Measurements from ENCODE around the gene FXYD5. TPM values are rescaled to one million over a fixed set of nuclear protein-coding genes. Genes with fewer than 3 reads are reported as not detected.

The FXYD5 gene
- polyA plus RNA-seq, 1 donor from 2014 or later = not detected

DNA sequence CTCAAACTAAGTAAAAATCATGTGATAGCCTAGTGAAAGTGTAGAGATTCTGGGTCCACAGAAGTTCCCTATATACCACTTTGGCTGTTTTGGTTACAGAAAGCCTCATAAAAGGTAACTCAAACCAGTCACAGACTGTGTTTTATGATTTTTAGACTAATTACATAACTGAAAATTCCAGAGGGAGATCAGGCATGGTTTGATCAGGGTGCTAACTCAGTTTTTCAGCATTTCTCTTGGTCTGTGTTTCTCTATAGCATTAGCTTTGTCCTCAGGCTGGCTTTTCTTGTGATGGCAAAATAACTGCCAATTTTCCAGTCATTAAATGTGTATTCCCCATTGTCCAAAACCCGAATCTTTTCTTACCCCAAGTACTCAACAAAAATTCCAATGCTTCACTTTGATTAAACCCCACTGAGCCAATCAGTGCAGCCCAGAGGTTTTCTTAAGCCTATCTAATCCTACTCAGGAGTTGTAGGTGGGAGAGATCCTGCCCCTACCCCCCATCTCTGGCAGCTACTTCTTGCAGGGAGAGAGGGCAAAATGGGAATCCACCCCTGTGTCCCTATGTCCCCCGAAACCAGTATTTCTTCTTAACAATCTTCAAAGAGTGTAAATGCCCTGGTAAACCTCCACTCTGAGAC is 47.5 kb upstream of the FXYD5 start:
- Histone ChIP-seq H3K27ac (ENCODE audit: low read length) (no peak overlapping the region), H3K9ac (ENCODE audit: low read length) (no peak overlapping the region), H3K36me3 (ENCODE audit: insufficient read depth, low read length) (no peaks in the 10 kb centered on the region), H3K4me3 (ENCODE audit: low read length) (no peak overlapping the region), H3K79me2 (replicated peaks; ENCODE audit: insufficient read depth, low read length) (no peaks in the 10 kb centered on the region), H3K4me2 (ENCODE audit: low read length) (no peak overlapping the region), H4K20me1 (ENCODE audit: insufficient read depth) (no peaks in the 10 kb centered on the region), H3F3A (ENCODE audit: insufficient read depth, low read length, poor library complexity, severe bottlenecking) (no peaks in the 10 kb centered on the region), H3K27me3 (ENCODE audit: insufficient read depth, low read depth, low read length) (no peaks in the 10 kb centered on the region), H3K9me2 (ENCODE audit: insufficient read depth, low read length) (no peaks in the 10 kb centered on the region), H2AFZ (ENCODE audit: low read depth, low read length) (no peak overlapping the region), H3K9me3 (ENCODE audit: low read length) (no peaks in the 10 kb centered on the region)
- TF ChIP-seq MXI1 (conservative IDR thresholded peaks at IDR 0.05; ENCODE audit: poor library complexity, severe bottlenecking) = no peak
- no peak for TF ChIP-seq POLR2AphosphoS5 (IDR thresholded peaks at IDR 0.05)
- TF ChIP-seq SMC3 (conservative IDR thresholded peaks at IDR 0.05; ENCODE audit: poor library complexity) = no peak
- no peak for TF ChIP-seq EZH2 (IDR thresholded peaks at IDR 0.05; ENCODE audit: borderline replicate concordance, insufficient read depth, low read length, poor library complexity, severe bottlenecking)
- TF ChIP-seq, protein P1, sequence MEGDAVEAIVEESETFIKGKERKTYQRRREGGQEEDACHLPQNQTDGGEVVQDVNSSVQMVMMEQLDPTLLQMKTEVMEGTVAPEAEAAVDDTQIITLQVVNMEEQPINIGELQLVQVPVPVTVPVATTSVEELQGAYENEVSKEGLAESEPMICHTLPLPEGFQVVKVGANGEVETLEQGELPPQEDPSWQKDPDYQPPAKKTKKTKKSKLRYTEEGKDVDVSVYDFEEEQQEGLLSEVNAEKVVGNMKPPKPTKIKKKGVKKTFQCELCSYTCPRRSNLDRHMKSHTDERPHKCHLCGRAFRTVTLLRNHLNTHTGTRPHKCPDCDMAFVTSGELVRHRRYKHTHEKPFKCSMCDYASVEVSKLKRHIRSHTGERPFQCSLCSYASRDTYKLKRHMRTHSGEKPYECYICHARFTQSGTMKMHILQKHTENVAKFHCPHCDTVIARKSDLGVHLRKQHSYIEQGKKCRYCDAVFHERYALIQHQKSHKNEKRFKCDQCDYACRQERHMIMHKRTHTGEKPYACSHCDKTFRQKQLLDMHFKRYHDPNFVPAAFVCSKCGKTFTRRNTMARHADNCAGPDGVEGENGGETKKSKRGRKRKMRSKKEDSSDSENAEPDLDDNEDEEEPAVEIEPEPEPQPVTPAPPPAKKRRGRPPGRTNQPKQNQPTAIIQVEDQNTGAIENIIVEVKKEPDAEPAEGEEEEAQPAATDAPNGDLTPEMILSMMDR (IDR thresholded peaks at IDR 0.05; ENCODE audit: poor library complexity, severe bottlenecking) = no peak
- TF ChIP-seq TAF1 (IDR thresholded peaks at IDR 0.05; ENCODE audit: low read depth) = no peak
- no peak for TF ChIP-seq RAD21 (conservative IDR thresholded peaks at IDR 0.05)
- TF ChIP-seq, protein P2, sequence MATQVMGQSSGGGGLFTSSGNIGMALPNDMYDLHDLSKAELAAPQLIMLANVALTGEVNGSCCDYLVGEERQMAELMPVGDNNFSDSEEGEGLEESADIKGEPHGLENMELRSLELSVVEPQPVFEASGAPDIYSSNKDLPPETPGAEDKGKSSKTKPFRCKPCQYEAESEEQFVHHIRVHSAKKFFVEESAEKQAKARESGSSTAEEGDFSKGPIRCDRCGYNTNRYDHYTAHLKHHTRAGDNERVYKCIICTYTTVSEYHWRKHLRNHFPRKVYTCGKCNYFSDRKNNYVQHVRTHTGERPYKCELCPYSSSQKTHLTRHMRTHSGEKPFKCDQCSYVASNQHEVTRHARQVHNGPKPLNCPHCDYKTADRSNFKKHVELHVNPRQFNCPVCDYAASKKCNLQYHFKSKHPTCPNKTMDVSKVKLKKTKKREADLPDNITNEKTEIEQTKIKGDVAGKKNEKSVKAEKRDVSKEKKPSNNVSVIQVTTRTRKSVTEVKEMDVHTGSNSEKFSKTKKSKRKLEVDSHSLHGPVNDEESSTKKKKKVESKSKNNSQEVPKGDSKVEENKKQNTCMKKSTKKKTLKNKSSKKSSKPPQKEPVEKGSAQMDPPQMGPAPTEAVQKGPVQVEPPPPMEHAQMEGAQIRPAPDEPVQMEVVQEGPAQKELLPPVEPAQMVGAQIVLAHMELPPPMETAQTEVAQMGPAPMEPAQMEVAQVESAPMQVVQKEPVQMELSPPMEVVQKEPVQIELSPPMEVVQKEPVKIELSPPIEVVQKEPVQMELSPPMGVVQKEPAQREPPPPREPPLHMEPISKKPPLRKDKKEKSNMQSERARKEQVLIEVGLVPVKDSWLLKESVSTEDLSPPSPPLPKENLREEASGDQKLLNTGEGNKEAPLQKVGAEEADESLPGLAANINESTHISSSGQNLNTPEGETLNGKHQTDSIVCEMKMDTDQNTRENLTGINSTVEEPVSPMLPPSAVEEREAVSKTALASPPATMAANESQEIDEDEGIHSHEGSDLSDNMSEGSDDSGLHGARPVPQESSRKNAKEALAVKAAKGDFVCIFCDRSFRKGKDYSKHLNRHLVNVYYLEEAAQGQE (IDR thresholded peaks at IDR 0.05; ENCODE audit: borderline replicate concordance) = no peak
- no peak for TF ChIP-seq EP300 (conservative IDR thresholded peaks at IDR 0.05; ENCODE audit: poor library complexity, severe bottlenecking)

DNA sequence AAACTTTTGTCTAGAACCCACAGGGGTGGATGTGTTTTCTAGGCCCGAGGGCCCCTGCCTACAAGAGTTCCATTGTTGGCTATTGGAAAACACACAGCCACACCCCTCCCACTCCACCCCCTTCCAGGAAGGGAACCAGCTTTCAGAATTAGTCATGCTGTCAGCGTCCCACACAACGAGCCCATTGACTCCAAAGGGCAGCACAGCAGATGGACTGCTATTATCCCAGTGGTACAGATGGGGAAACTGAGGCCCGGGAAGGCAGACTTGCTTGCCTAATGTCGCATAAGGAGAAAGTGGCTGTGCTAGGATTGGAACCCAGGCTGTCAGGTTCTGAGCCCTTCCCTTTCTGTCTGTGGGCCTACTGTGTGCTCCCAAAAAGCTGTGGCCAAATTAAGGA is 47.0 kb upstream of the FXYD5 start:
- H3K36me3 ChIP-seq (ENCODE audit: insufficient read depth, low read length) = no peaks in the 10 kb centered on the region
- TF ChIP-seq EP300 (conservative IDR thresholded peaks at IDR 0.05; ENCODE audit: poor library complexity, severe bottlenecking) (no peak), MXI1 (conservative IDR thresholded peaks at IDR 0.05; ENCODE audit: poor library complexity, severe bottlenecking) (no peak), TAF1 (IDR thresholded peaks at IDR 0.05; ENCODE audit: low read depth) (no peak), EZH2 (IDR thresholded peaks at IDR 0.05; ENCODE audit: borderline replicate concordance, insufficient read depth, low read length, poor library complexity, severe bottlenecking) (no peak), POLR2AphosphoS5 (IDR thresholded peaks at IDR 0.05) (no peak), RAD21 (conservative IDR thresholded peaks at IDR 0.05) (no peak), SMC3 (conservative IDR thresholded peaks at IDR 0.05; ENCODE audit: poor library complexity) (no peak)
- TF ChIP-seq, protein P2 (IDR thresholded peaks at IDR 0.05; ENCODE audit: borderline replicate concordance) = no peak
- TF ChIP-seq, protein P1 (IDR thresholded peaks at IDR 0.05; ENCODE audit: poor library complexity, severe bottlenecking) = no peak
- no peak overlapping the region for H3K4me3 ChIP-seq (ENCODE audit: low read length)
- H3K9ac ChIP-seq (ENCODE audit: low read length) = no peak overlapping the region
- no peaks in the 10 kb centered on the region for H3K27me3 ChIP-seq (ENCODE audit: insufficient read depth, low read depth, low read length)
- H3K27ac ChIP-seq (ENCODE audit: low read length) = no peak overlapping the region
- no peak overlapping the region for H3K4me2 ChIP-seq (ENCODE audit: low read length)
- H4K20me1 ChIP-seq (ENCODE audit: insufficient read depth) = no peaks in the 10 kb centered on the region
- H3K9me2 ChIP-seq (ENCODE audit: insufficient read depth, low read length) = no peaks in the 10 kb centered on the region
- no peaks in the 10 kb centered on the region for H3K9me3 ChIP-seq (ENCODE audit: low read length)
- H3K79me2 ChIP-seq (replicated peaks; ENCODE audit: insufficient read depth, low read length) = no peaks in the 10 kb centered on the region
- H2AFZ ChIP-seq (ENCODE audit: low read depth, low read length) = no peak overlapping the region
- H3F3A ChIP-seq (ENCODE audit: insufficient read depth, low read length, poor library complexity, severe bottlenecking) = no peaks in the 10 kb centered on the region
